Muscle layer of colon (tissue), 2 donors: ENCODE measurements around the gene BRIX1.
"Not testable (repeated sequence)": the region's sequence is repeated elsewhere in the genome, so short reads cannot be mapped to it uniquely, and the experiment has no call there.

ENCODE experiments used
- H3K27ac ChIP-seq: one replicate; pipeline ENCODE4 v1.7.0; 2013; ENCODE audit warnings: low read depth, mild to moderate bottlenecking, low read length, moderate library complexity
- H3K27me3 ChIP-seq, 2 donors: one replicate each; pipeline ENCODE4 v1.7.0; 2013; ENCODE audit warnings: low read length in 2 of 2, mild to moderate bottlenecking in 2 of 2; ENCODE audit not compliant: insufficient read depth in 2 of 2, control insufficient read depth in 1 of 2
- H3K36me3 ChIP-seq: one replicate; pipeline ENCODE4 v1.7.0; 2013; ENCODE audit warnings: mild to moderate bottlenecking, low read length; ENCODE audit not compliant: insufficient read depth
- H3K4me1 ChIP-seq: one replicate; pipeline ENCODE4 v1.7.0; 2013; ENCODE audit warnings: mild to moderate bottlenecking, low read length; ENCODE audit not compliant: insufficient read depth
- H3K4me3 ChIP-seq, 2 donors: one replicate each; pipeline ENCODE4 v1.7.0; 2013; ENCODE audit warnings: low read length in 2 of 2, low read depth in 1 of 2, mild to moderate bottlenecking in 1 of 2, moderate library complexity in 1 of 2
- H3K9ac ChIP-seq: one replicate; pipeline ENCODE4 v1.7.0; 2013; ENCODE audit warnings: low read length
- H3K9me3 ChIP-seq: one replicate; pipeline ENCODE4 v1.7.0; 2013; ENCODE audit warnings: mild to moderate bottlenecking, low read length
- donor health status: abdominal sarcoma.
- donor health status: Adenocarcinoma of cecum.

BRIX1 gene

GRCh38 chr5:34916518-34916917 is 1.0 kb downstream of the BRIX1 start:
- no peaks in the 10 kb centered on the region for H3K9me3 ChIP-seq
- peak overlapping the region; percentile 58 for H3K9ac ChIP-seq
- no peak overlapping the region for H3K27ac ChIP-seq
- no peaks in the 10 kb centered on the region for H3K27me3 ChIP-seq
- H3K4me3 ChIP-seq, result peak overlapping the region; percentile 72 to 76
- peaks cover 21% of the 10 kb centered on the region for H3K36me3 ChIP-seq
- peaks cover 26% of the 10 kb centered on the region for H3K4me1 ChIP-seq

GRCh38 chr5:34918025-34918424 is 2.5 kb downstream of the BRIX1 start:
- Histone ChIP-seq H3K36me3 (peaks cover 24% of the 10 kb centered on the region), H3K9ac (no peak overlapping the region), H3K4me3 (no peak overlapping the region)

GRCh38 chr5:34919077-34919476 is 3.6 kb downstream of the BRIX1 start:
- Histone ChIP-seq H3K9me3 (no peaks in the 10 kb centered on the region), H3K27ac (no peak overlapping the region), H3K4me3 (no peak overlapping the region), H3K36me3 (peaks cover 35% of the 10 kb centered on the region), H3K27me3 (no peaks in the 10 kb centered on the region), H3K9ac (no peak overlapping the region), H3K4me1 (peaks cover 19% of the 10 kb centered on the region)

More at GRCh38 chr5:34918025-34918424, 2.5 kb downstream of the BRIX1 start:
- no peaks in the 10 kb centered on the region for H3K27me3 ChIP-seq
- peaks cover 26% of the 10 kb centered on the region for H3K4me1 ChIP-seq
- H3K9me3 ChIP-seq, result no peaks in the 10 kb centered on the region
- no peak overlapping the region for H3K27ac ChIP-seq

GRCh38 chr5:34923256-34923655 is 7.7 kb downstream of the BRIX1 start:
- H3K27me3 ChIP-seq, H3K4me1 ChIP-seq, H3K4me3 ChIP-seq, H3K9ac ChIP-seq, H3K9me3 ChIP-seq, H3K27ac ChIP-seq: not testable (repeated sequence)
- peaks cover 47% of the 10 kb centered on the region for H3K36me3 ChIP-seq

- Histone ChIP-seq H3K27me3 (no peaks in the 10 kb centered on the region), H3K27ac (no peak overlapping the region), H3K4me3 (no peak overlapping the region), H3K4me1 (peaks cover 4% of the 10 kb centered on the region), H3K9ac (no peak overlapping the region), H3K36me3 (peaks cover 47% of the 10 kb centered on the region), H3K9me3 (no peaks in the 10 kb centered on the region)
Observed at GRCh38 chr5:34923694-34924461, 8.4 kb downstream of the BRIX1 start.

- Histone ChIP-seq H3K36me3 (peaks cover 47% of the 10 kb centered on the region), H3K4me3 (no peak overlapping the region), H3K4me1 (peaks cover 5% of the 10 kb centered on the region), H3K27ac (no peak overlapping the region), H3K9ac (no peak overlapping the region), H3K9me3 (no peaks in the 10 kb centered on the region), H3K27me3 (no peaks in the 10 kb centered on the region)
Observed at GRCh38 chr5:34924462-34924765, 8.9 kb downstream of the BRIX1 start.

GRCh38 chr5:34926318-34926888 is 10.9 kb downstream of the BRIX1 start:
- Histone ChIP-seq H3K36me3 (peaks cover 35% of the 10 kb centered on the region), H3K4me3 (no peak overlapping the region), H3K9me3 (no peaks in the 10 kb centered on the region), H3K27me3 (no peaks in the 10 kb centered on the region), H3K4me1 (peaks cover 15% of the 10 kb centered on the region), H3K9ac (no peak overlapping the region), H3K27ac (no peak overlapping the region)

- Histone ChIP-seq H3K4me1 (peaks cover 15% of the 10 kb centered on the region), H3K9me3 (no peaks in the 10 kb centered on the region), H3K9ac (no peak overlapping the region), H3K27ac (no peak overlapping the region), H3K4me3 (no peak overlapping the region), H3K27me3 (no peaks in the 10 kb centered on the region), H3K36me3 (peaks cover 25% of the 10 kb centered on the region)
Observed at GRCh38 chr5:34927785-34928184, 12.3 kb downstream of the BRIX1 start.

GRCh38 chr5:34928267-34928666 is 12.8 kb downstream of the BRIX1 start:
- no peak overlapping the region for H3K27ac ChIP-seq
- H3K4me3 ChIP-seq, result no peak overlapping the region

GRCh38 chr5:34929134-34929719 is 13.7 kb downstream of the BRIX1 start, which contains the start of gene DNAJC21:
TSS of gene DNAJC21 (plus strand) at chr5:34929559. CDS start at chr5:34929820, 261 bp downstream.
- Histone ChIP-seq H3K36me3 (peaks cover 11% of the 10 kb centered on the region), H3K9me3 (no peaks in the 10 kb centered on the region), H3K9ac (peak within 1 kb of the TSS; percentile 69), H3K27me3 (no peaks in the 10 kb centered on the region), H3K4me3 (peak within 1 kb of the TSS; percentile 61 to 72), H3K4me1 (peaks cover 15% of the 10 kb centered on the region), H3K27ac (peak within 1 kb of the TSS; percentile 93)

More at GRCh38 chr5:34928267-34928666, 12.8 kb downstream of the BRIX1 start:
- Histone ChIP-seq H3K36me3 (peaks cover 20% of the 10 kb centered on the region), H3K27me3 (no peaks in the 10 kb centered on the region), H3K9ac (no peak overlapping the region), H3K9me3 (no peaks in the 10 kb centered on the region), H3K4me1 (peaks cover 15% of the 10 kb centered on the region)

- Histone ChIP-seq H3K9ac (peak overlapping the region; percentile 69), H3K9me3 (no peaks in the 10 kb centered on the region), H3K4me1 (peaks cover 15% of the 10 kb centered on the region), H3K27ac (peak overlapping the region; percentile 93), H3K27me3 (no peaks in the 10 kb centered on the region), H3K4me3 (peak overlapping the region; percentile 61 to 72), H3K36me3 (peaks cover 4% of the 10 kb centered on the region)
Observed at GRCh38 chr5:34929720-34930461, 14.4 kb downstream of the BRIX1 start.
